GM10847 (cell line): Measurements from ENCODE around the gene SAMD13.

ENCODE experiments used
- POLR2A ChIP-seq: IDR thresholded peaks from 2 replicates; pipeline ENCODE4 v1.6.1; 2011; ENCODE audit not compliant: insufficient read length; ENCODE audit errors: extremely low read depth

SAMD13 gene

GRCh38 chr1:84398175-84399155 lies 97.0 kb downstream of the SAMD13 start, which contains the start of gene DNASE2B:
TSS of gene DNASE2B (plus strand) at chr1:84398484. CDS start at chr1:84398565, 81 bp downstream.
- TF ChIP-seq POLR2A: no peak
